Measurements from ENCODE around the gene FIGNL1.

The FIGNL1 gene

GRCh38 chr7:50449881-50450589, at the start of gene FIGNL1:
TSS of gene FIGNL1 (minus strand) at chr7:50450350. CDS start at chr7:50447287, 3,063 bp downstream.
- DNase-seq = peak; percentile 77

- DNase-seq = no peak
Observed at GRCh38 chr7:50499092-50499491, 48.9 kb upstream of the FIGNL1 start.

- DNase-seq = no peak
Observed at GRCh38 chr7:50497968-50498367, 47.8 kb upstream of the FIGNL1 start.

GRCh38 chr7:50497068-50497642, 47.0 kb upstream of the FIGNL1 start:
- no peak for DNase-seq

- DNase-seq = no peak
Observed at GRCh38 chr7:50496569-50496968, 46.4 kb upstream of the FIGNL1 start.

- no peak for DNase-seq
Observed at GRCh38 chr7:50495746-50496145, 45.6 kb upstream of the FIGNL1 start.

- DNase-seq = no peak
Observed at GRCh38 chr7:50492770-50493519, 42.8 kb upstream of the FIGNL1 start.

GRCh38 chr7:50491943-50492342, 41.8 kb upstream of the FIGNL1 start:
- DNase-seq = no peak

- DNase-seq = no peak
Observed at GRCh38 chr7:50491209-50491608, 41.1 kb upstream of the FIGNL1 start.

GRCh38 chr7:50488379-50488778, 38.2 kb upstream of the FIGNL1 start:
- no peak for DNase-seq

- no peak for DNase-seq
Observed at GRCh38 chr7:50486512-50486911, 36.4 kb upstream of the FIGNL1 start.

- no peak for DNase-seq
Observed at GRCh38 chr7:50481867-50482266, 31.7 kb upstream of the FIGNL1 start.

- DNase-seq = no peak
Observed at GRCh38 chr7:50480797-50481196, 30.6 kb upstream of the FIGNL1 start.

- DNase-seq = no peak
Observed at GRCh38 chr7:50479743-50480517, 29.8 kb upstream of the FIGNL1 start.

GRCh38 chr7:50477640-50478039, 27.5 kb upstream of the FIGNL1 start:
- DNase-seq = no peak

- DNase-seq = no peak
Observed at GRCh38 chr7:50476953-50477625, 26.9 kb upstream of the FIGNL1 start.

- DNase-seq = no peak
Observed at GRCh38 chr7:50475340-50475739, 25.2 kb upstream of the FIGNL1 start.

- DNase-seq = no peak
Observed at GRCh38 chr7:50474382-50475160, 24.4 kb upstream of the FIGNL1 start.

- DNase-seq = no peak
Observed at GRCh38 chr7:50473531-50473930, 23.4 kb upstream of the FIGNL1 start.

- no peak for DNase-seq
Observed at GRCh38 chr7:50472427-50472826, 22.3 kb upstream of the FIGNL1 start.

- no peak for DNase-seq
Observed at GRCh38 chr7:50471970-50472369, 21.8 kb upstream of the FIGNL1 start.

Data from CD4-positive, alpha-beta T cell treated with Interleukin-21 for 1 hour (primary cell).